GM23338 (cell line): Measurements from ENCODE around the gene SPPL2A. TPM values are rescaled to one million over a fixed set of nuclear protein-coding genes. Genes with fewer than 3 reads are reported as not detected.

ENCODE experiments used
- ATAC-seq: fragments of 200-7000 bp; cut with Tn5 transposase; 3 replicates; pipeline ENCODE4 v1.9.1; 2020
- DNase-seq: peaks from one replicate; pipeline ENCODE4 v3.0.0-alpha.2; 2015; ENCODE audit warnings: low spot score
- H2AFZ ChIP-seq: fragments of 200-600 bp; sonication (generic); 2 replicates; pipeline ENCODE4 v1.8.0; 2016; ENCODE audit warnings: antibody characterized with exemption, mild to moderate bottlenecking, moderate library complexity
- H3F3A ChIP-seq: fragments of 200-600 bp; sonication (generic); replicated peaks from 2 replicates; pipeline ENCODE4 v1.8.0; 2017; ENCODE audit warnings: antibody characterized with exemption, mixed run types, low read depth
- H3K27ac ChIP-seq: fragments of 200-600 bp; sonication (generic); 2 replicates; pipeline ENCODE4 v1.6.1; 2016; ENCODE audit warnings: low read depth
- H3K27me3 ChIP-seq: fragments of 200-600 bp; sonication (generic); 2 replicates; pipeline ENCODE4 v1.8.0; 2016; ENCODE audit warnings: mild to moderate bottlenecking, mixed run types, moderate library complexity; ENCODE audit not compliant: insufficient read depth
- H3K36me3 ChIP-seq: fragments of 200-600 bp; sonication (generic); 2 replicates; pipeline ENCODE4 v1.8.0; 2016; ENCODE audit warnings: mild to moderate bottlenecking; ENCODE audit not compliant: insufficient read depth
- H3K4me1 ChIP-seq: fragments of 200-600 bp; sonication (generic); 2 replicates; pipeline ENCODE4 v1.8.0; 2016; ENCODE audit warnings: mild to moderate bottlenecking, moderate library complexity; ENCODE audit not compliant: insufficient read depth
- H3K4me2 ChIP-seq: fragments of 200-600 bp; sonication (generic); 2 replicates; pipeline ENCODE4 v1.7.1; 2017; ENCODE audit warnings: mixed run types
- H3K4me3 ChIP-seq: fragments of 200-600 bp; sonication (generic); 2 replicates; pipeline ENCODE4 v1.6.1; 2016; ENCODE audit warnings: mixed run types
- H3K79me2 ChIP-seq: fragments of 200-600 bp; sonication (generic); replicated peaks from 2 replicates; pipeline ENCODE4 v1.8.0; 2017; ENCODE audit warnings: mild to moderate bottlenecking; ENCODE audit not compliant: insufficient read depth
- H3K9me2 ChIP-seq: fragments of 200-600 bp; sonication (generic); 2 replicates; pipeline ENCODE4 v1.8.0; 2017; ENCODE audit not compliant: insufficient read depth
- H4K20me1 ChIP-seq: fragments of 200-600 bp; sonication (generic); replicated peaks from 2 replicates; pipeline ENCODE4 v1.8.0; 2017; ENCODE audit warnings: mild to moderate bottlenecking; ENCODE audit not compliant: insufficient read depth
- H3K27ac Mint-ChIP-seq: 2 replicates; pipeline ENCODE4 v1.8.0; 2020; ENCODE audit warnings: inconsistent platforms, mild to moderate bottlenecking, moderate library complexity, mixed read lengths
- H3K27me3 Mint-ChIP-seq: 3 replicates; pipeline ENCODE4 v1.8.0; 2022; ENCODE audit warnings: low read depth, mild to moderate bottlenecking, moderate library complexity, mixed read lengths, inconsistent platforms; ENCODE audit not compliant: insufficient read depth, poor library complexity
- H3K36me3 Mint-ChIP-seq: 3 replicates; pipeline ENCODE4 v1.8.0; 2021; ENCODE audit warnings: low read depth, mild to moderate bottlenecking, inconsistent platforms, moderate library complexity, mixed read lengths
- H3K4me1 Mint-ChIP-seq: 3 replicates; pipeline ENCODE4 v1.8.0; 2020; ENCODE audit warnings: mild to moderate bottlenecking, inconsistent platforms, mixed read lengths
- H3K4me3 Mint-ChIP-seq: 3 replicates; pipeline ENCODE4 v1.8.0; 2021; ENCODE audit warnings: moderate library complexity, mild to moderate bottlenecking, inconsistent platforms, mixed read lengths
- H3K9me3 Mint-ChIP-seq: 3 replicates; pipeline ENCODE4 v1.8.0; 2020; ENCODE audit warnings: moderate library complexity, mild to moderate bottlenecking, inconsistent platforms, mixed read lengths
- ETS1 ChIP-seq: IDR thresholded peaks from 2 replicates; pipeline ENCODE4 v1.6.1; 2016; ENCODE audit warnings: antibody characterized with exemption
- EZH2phosphoT487 ChIP-seq: fragments of 200-600 bp; sonication (generic); IDR thresholded peaks from one replicate; pipeline ENCODE4 v1.8.1; 2018; ENCODE audit warnings: antibody characterized with exemption; ENCODE audit not compliant: unreplicated experiment
- NANOG ChIP-seq: IDR thresholded peaks from 2 replicates; pipeline ENCODE4 v1.6.1; 2016; ENCODE audit warnings: antibody characterized with exemption, borderline replicate concordance
- REST ChIP-seq: IDR thresholded peaks from one replicate; pipeline ENCODE4 v1.6.1; 2018; ENCODE audit warnings: antibody characterized with exemption; ENCODE audit not compliant: unreplicated experiment
- STAT1 ChIP-seq: IDR thresholded peaks from one replicate; pipeline ENCODE4 v1.6.1; 2016; ENCODE audit warnings: antibody characterized with exemption; ENCODE audit not compliant: unreplicated experiment
- ZNF114 ChIP-seq: fragments of 250-450 bp; sonication (Bioruptor Pico); IDR thresholded peaks from 2 replicates; pipeline ENCODE4 v1.5.0; 2020; ENCODE audit warnings: mild to moderate bottlenecking, moderate library complexity
- ZNF331 ChIP-seq: fragments of 250-450 bp; sonication (Bioruptor Pico); IDR thresholded peaks from 2 replicates; pipeline ENCODE4 v1.5.0; 2020; ENCODE audit warnings: low read depth, mild to moderate bottlenecking, moderate library complexity
- ZNF462 ChIP-seq: fragments of 250-450 bp; sonication (Bioruptor Pico); IDR thresholded peaks from 2 replicates; pipeline ENCODE4 v1.5.0; 2020; ENCODE audit warnings: mild to moderate bottlenecking, moderate library complexity
- polyA plus RNA-seq: library from polyadenylated mRNA; unstranded; fragments of >200 nt; fragmentation: Nextera tagmentation; extraction: Ambion mirVana; gene quantifications from 2 replicates; pipeline ENCODE4 v1.2.1, GENCODE V29; 2016
- total RNA-seq: library from RNA; depleted of rRNA; stranded (reverse); fragments of >200 nt; shearing (Covaris generic); gene quantifications from 2 replicates; pipeline ENCODE4 v1.2.3, GENCODE V29; 2014

SPPL2A gene
- total and polyA plus RNA-seq, 2 experiments from 2014 or later: 10.9 to 24.1 TPM

- peaks cover 16% of the 10 kb centered on the region for H3K4me1 ChIP-seq
- H3K4me3 Mint-ChIP-seq: peak overlapping the region; percentile 99
- H3K27me3 Mint-ChIP-seq: peaks cover 13% of the 10 kb centered on the region
- H3K79me2 ChIP-seq: peaks cover 50% of the 10 kb centered on the region
- peaks cover 16% of the 10 kb centered on the region for H3K4me1 Mint-ChIP-seq
- H3K9me2 ChIP-seq: no peaks in the 10 kb centered on the region
- H3K4me3 ChIP-seq: peak overlapping the region; percentile 98
- peak overlapping the region; percentile 100 for H2AFZ ChIP-seq
- TF ChIP-seq ZNF331 (peak; percentile 74), NANOG (no peak)
- ATAC-seq (peak; percentile 88), DNase-seq (peak; percentile 75)
- no peaks in the 10 kb centered on the region for H3K27me3 ChIP-seq
- H4K20me1 ChIP-seq: peaks cover 29% of the 10 kb centered on the region
- H3K4me2 ChIP-seq: peak overlapping the region; percentile 97
- no peaks in the 10 kb centered on the region; the same call in 2 of the 3 replicates for H3K9me3 Mint-ChIP-seq
- peak overlapping the region; percentile 97 for H3K27ac ChIP-seq
- H3F3A ChIP-seq: peaks cover 9% of the 10 kb centered on the region
- no peaks in the 10 kb centered on the region for H3K36me3 ChIP-seq
- H3K36me3 Mint-ChIP-seq: peaks cover 17% of the 10 kb centered on the region
- peak overlapping the region; percentile 98 for H3K27ac Mint-ChIP-seq
Observed at GRCh38 chr15:50685976-50686468, 79.5 kb downstream of the SPPL2A start.

GRCh38 chr15:50685191-50685975 lies 80.1 kb downstream of the SPPL2A start:
- DNase-seq: peak; percentile 20
- no peak for TF ChIP-seq NANOG
- no peak for TF ChIP-seq EZH2phosphoT487
- TF ChIP-seq ZNF462 (CRISPR knock-in tag): no peak
- TF ChIP-seq STAT1: no peak
- TF ChIP-seq ETS1: no peak
- no peak for TF ChIP-seq ZNF114
- TF ChIP-seq ZNF331: no peak
- no peak for TF ChIP-seq REST

More at GRCh38 chr15:50685191-50685975, 80.1 kb downstream of the SPPL2A start:
- Mint-ChIP-seq H3K4me1 (peaks cover 16% of the 10 kb centered on the region), H3K4me3 (peak overlapping the region; percentile 99), H3K27me3 (peaks cover 13% of the 10 kb centered on the region), H3K9me3 (no peaks in the 10 kb centered on the region; the same call in 2 of the 3 replicates), H3K27ac (peak overlapping the region; percentile 98; the same call in 1 of the 2 replicates), H3K36me3 (peaks cover 17% of the 10 kb centered on the region)
- Histone ChIP-seq H3K9me2 (no peaks in the 10 kb centered on the region), H3K36me3 (no peaks in the 10 kb centered on the region), H4K20me1 (peaks cover 29% of the 10 kb centered on the region), H3F3A (peaks cover 9% of the 10 kb centered on the region), H3K79me2 (peaks cover 56% of the 10 kb centered on the region), H3K4me2 (peak overlapping the region; percentile 97), H3K4me1 (peaks cover 16% of the 10 kb centered on the region), H3K27ac (peak overlapping the region; percentile 97; the same call in 1 of the 2 replicates), H3K27me3 (no peaks in the 10 kb centered on the region), H2AFZ (peak overlapping the region; percentile 100), H3K4me3 (peak overlapping the region; percentile 98)
- peak; percentile 9 for ATAC-seq
